Measurements from ENCODE around the gene TAS2R38.
"Not testable (repeated sequence)": the region's sequence is repeated elsewhere in the genome, so short reads cannot be mapped to it uniquely, and the experiment has no call there.

TAS2R38 gene

DNA sequence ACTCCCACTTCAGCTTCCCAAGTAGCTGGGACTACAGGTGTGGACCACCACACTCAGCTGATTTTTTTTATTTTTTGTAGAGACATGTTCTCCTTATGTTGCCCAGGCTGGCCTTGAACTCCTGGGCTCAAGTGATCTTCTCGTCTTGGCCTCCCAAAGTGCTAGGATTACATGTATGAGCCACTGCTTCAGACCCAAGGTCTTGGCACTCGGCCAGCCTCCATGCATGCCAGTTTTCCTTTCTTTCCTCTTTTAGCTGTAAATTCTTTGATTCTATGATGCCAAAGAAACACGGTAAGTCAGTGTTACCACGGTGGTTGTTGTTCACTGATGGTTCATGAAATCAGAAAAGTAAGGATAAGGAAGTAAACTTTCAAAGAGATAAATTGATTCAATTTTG, 19.1 kb upstream of the TAS2R38 start:
- no peak for DNase-seq (ENCODE audit: low read depth)
- no peak overlapping the region for H3K4me3 ChIP-seq (ENCODE audit: control insufficient read depth, low read depth, low read length)
- TF ChIP-seq, protein P1, sequence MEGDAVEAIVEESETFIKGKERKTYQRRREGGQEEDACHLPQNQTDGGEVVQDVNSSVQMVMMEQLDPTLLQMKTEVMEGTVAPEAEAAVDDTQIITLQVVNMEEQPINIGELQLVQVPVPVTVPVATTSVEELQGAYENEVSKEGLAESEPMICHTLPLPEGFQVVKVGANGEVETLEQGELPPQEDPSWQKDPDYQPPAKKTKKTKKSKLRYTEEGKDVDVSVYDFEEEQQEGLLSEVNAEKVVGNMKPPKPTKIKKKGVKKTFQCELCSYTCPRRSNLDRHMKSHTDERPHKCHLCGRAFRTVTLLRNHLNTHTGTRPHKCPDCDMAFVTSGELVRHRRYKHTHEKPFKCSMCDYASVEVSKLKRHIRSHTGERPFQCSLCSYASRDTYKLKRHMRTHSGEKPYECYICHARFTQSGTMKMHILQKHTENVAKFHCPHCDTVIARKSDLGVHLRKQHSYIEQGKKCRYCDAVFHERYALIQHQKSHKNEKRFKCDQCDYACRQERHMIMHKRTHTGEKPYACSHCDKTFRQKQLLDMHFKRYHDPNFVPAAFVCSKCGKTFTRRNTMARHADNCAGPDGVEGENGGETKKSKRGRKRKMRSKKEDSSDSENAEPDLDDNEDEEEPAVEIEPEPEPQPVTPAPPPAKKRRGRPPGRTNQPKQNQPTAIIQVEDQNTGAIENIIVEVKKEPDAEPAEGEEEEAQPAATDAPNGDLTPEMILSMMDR (conservative IDR thresholded peaks at IDR 0.05; ENCODE audit: control insufficient read depth, insufficient read depth, low read depth, low read length) = no peak

DNA sequence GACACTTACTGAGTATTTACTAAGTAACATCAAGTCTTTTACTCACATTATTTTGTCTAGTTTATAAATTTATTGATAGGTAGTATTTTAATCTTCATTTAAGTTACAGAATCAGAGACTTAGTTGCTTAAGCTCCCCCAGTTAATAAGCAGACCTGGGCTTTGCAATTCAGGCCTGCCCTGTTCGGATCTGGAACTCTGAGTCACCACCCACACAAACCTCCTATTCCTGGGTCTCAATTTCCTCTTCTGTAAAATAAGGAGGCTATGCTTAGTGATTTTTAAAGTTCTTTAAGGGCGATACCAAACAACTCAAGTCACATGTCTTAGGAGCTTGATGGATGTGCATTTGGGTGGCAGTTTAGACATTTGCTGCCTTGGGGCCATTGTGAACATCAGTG, 18.6 kb upstream of the TAS2R38 start:
- DNase-seq (ENCODE audit: low read depth) = peak; percentile 8
- TF ChIP-seq, protein P1 (conservative IDR thresholded peaks at IDR 0.05; ENCODE audit: control insufficient read depth, insufficient read depth, low read depth, low read length) = no peak
- no peak overlapping the region for H3K4me3 ChIP-seq (ENCODE audit: control insufficient read depth, low read depth, low read length)

DNA sequence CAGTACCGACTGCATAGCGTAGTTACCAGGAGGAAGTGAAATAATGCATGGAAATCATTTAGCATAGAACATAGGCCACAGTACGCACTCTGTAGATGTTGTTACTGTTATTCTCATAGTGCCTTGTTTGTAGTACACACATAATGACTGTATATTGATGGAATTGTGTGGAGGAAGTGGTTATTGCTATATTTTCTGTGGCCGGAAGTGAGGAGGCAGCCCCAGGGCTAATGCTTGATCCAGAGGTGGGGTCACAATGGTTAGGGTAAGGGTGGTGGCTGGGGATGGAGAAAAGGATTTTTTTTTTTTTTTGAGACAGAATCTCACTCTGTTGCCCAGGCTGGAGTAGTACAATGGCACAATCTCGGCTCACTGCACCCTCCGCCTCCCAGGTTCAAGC, 17.6 kb upstream of the TAS2R38 start:
- no peak for DNase-seq (ENCODE audit: low read depth)
- TF ChIP-seq, protein P1 (conservative IDR thresholded peaks at IDR 0.05; ENCODE audit: control insufficient read depth, insufficient read depth, low read depth, low read length) = no peak
- no peak overlapping the region for H3K4me3 ChIP-seq (ENCODE audit: control insufficient read depth, low read depth, low read length)

DNA sequence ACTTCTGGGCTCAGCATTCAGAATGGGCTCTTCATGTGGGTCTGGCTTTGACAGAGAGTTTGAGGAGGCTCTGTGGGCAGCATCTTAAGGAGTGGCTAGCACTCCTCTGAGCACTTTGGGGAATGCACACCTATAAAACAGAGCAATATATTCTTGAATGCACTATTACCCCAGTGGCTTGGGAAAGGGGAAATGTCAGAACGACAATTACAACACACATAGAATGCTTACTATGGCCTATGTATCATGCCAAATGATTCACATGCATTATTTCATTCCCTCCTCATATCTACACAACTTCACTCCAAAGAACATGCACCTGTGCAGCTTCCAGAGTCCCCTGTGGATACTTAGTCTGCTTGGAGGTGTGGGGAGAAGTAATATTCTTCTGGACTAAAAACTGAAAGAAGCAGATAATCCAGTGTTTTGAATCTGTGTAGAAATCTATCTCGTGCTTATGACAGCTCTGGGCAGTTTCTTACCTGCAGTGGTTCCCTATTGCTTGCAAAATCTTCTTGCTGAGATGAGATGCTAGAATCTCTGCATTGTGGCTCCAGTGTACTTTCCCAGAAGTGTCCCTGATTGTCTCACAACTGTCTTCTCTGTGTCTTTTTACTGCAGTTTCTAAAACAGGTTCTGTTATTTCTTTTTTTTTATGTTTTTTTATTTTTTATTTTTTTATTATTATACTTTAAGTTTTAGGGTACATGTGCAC, 16.6 kb upstream of the TAS2R38 start:
- TF ChIP-seq, protein P1 (conservative IDR thresholded peaks at IDR 0.05; ENCODE audit: control insufficient read depth, insufficient read depth, low read depth, low read length) = no peak
- no peak overlapping the region for H3K4me3 ChIP-seq (ENCODE audit: control insufficient read depth, low read depth, low read length)
- DNase-seq (ENCODE audit: low read depth) = no peak

DNA sequence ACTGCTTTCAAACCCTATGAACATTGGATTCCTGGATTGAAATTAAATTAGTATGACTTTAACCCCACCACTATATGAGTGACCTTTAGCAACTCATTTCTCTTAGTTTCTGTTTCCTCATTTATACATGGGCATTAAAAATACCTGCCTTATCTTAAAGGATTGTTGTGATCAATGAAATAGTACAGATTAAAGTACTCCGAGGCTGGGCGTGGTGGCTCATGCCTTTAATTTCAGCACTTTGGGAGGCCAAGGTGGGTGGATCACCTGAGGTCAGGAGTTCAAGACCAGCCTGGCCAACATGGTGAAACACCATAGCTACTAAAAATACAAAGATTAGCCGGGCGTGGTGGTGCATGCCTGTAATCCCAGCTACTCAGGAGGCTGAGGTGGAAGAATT, 14.2 kb upstream of the TAS2R38 start:
- not testable (repeated sequence) for H3K4me3 ChIP-seq (ENCODE audit: control insufficient read depth, low read depth, low read length); DNase-seq (ENCODE audit: low read depth)

DNA sequence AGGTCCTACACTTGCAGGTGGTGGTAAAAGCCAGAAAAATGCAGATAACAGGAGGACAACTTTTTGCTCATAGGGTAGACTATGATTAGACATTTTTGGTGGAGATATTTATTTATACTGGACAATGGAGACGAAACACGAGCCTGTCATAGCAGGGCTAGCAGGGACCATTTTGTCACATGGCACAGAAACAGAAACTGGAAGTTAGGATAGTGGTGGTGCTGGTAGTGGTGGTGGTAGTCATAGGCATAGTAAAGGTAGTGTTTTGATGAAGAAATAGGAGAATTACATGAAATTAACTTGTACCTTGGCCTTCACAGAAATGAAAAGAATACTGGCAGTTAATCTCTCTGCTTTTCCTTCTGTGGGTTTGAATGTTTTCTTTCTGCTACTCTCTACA, 13.3 kb upstream of the TAS2R38 start:
- DNase-seq (ENCODE audit: low read depth) = no peak
- TF ChIP-seq, protein P1 (conservative IDR thresholded peaks at IDR 0.05; ENCODE audit: control insufficient read depth, insufficient read depth, low read depth, low read length) = no peak
- H3K4me3 ChIP-seq (ENCODE audit: control insufficient read depth, low read depth, low read length) = no peak overlapping the region

DNA sequence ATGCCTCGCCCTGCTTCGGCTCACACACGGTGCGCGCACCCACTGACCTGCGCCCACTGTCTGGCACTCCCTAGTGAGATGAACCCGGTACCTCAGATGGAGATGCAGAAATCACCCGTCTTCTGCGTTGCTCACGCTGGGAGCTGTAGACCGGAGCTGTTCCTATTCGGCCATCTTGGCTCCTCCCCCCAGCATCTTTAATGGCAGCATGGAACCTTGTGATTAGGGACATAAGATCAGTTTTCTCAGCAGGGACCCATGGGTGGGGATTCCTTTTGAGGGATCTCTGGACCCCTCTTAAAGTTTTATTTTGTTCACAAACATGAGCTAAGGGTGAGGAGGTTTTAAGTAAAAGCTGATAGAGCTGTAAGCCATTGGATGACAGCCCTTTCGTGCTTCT, 12.4 kb upstream of the TAS2R38 start:
- not testable (repeated sequence) for DNase-seq (ENCODE audit: low read depth); H3K4me3 ChIP-seq (ENCODE audit: control insufficient read depth, low read depth, low read length)

DNA sequence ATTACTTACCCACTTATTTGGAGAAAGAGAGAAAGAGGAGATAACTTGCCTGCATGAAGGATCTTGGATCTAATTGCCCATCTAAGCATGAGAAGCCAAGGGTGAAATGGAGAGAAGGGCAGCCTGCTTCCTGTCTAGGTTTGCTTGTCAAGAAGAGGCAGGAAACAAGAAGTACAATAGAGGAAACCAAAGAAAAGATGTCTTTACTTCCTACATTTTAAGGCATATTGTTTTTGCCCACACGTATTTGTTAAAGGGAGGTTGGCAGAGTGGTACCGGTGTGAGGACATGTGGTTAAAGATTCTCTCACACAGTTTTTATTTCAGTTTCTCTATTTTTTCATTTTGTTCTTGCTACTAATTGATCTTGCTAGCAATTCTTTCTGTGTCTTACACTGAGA, 6.0 kb upstream of the TAS2R38 start:
- TF ChIP-seq, protein P1 (conservative IDR thresholded peaks at IDR 0.05; ENCODE audit: control insufficient read depth, insufficient read depth, low read depth, low read length) = no peak
- H3K4me3 ChIP-seq (ENCODE audit: control insufficient read depth, low read depth, low read length) = no peak overlapping the region
- no peak for DNase-seq (ENCODE audit: low read depth)

Data from fibroblast of mammary gland (primary cell).